ENCODE measurements around the gene XPNPEP2.

Gene XPNPEP2

DNA sequence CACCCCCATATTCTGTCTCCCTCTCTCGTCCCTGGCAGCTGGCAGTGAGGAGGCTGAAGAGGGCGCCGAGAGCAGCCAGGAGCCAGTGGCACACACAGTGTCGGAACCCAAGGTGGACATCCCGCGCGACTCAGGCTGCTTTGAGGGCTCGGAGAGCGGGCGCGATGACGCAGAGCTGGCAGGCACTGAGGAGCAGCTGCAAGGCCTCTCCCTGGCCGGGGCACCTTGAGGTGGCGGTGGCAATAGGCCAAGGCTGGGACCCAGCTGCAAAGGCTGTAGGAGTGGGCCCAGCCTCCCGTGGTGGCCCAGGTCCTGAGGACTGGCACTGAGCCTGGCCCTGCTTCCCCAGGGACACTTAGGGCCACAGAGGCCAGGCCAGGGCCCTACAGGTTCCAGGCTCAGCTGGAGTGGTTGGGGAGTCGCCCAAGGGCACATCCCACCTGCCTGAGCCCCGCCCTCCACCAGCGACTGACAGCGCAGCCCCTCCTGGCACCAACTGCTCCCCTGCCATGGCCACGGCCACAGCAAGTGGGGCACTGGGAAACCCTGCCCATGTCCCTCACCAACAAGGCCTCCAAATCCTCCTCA lies 54.9 kb downstream of the XPNPEP2 start:
- DNase-seq: no peak
- H3K9me3 ChIP-seq: no peaks in the 10 kb centered on the region
- no peaks in the 10 kb centered on the region for H3K36me3 ChIP-seq
- H3K27ac ChIP-seq: no peak overlapping the region
- intact Hi-C loops (cut with DNase I; ENCODE audit: low total_unique reads): no loop called here
- H3K4me1 ChIP-seq: no peaks in the 10 kb centered on the region
- H3K27me3 ChIP-seq: no peaks in the 10 kb centered on the region
- TF ChIP-seq CTCF (IDR thresholded peaks at IDR 0.05): no peak
- H3K4me3 ChIP-seq: no peak overlapping the region

GRCh38 chrX:129795584-129795983 lies 56.8 kb downstream of the XPNPEP2 start:
- no peak for TF ChIP-seq CTCF (IDR thresholded peaks at IDR 0.05)
- Histone ChIP-seq H3K36me3 (no peaks in the 10 kb centered on the region), H3K4me1 (no peaks in the 10 kb centered on the region), H3K27ac (no peak overlapping the region), H3K9me3 (no peaks in the 10 kb centered on the region), H3K4me3 (no peak overlapping the region), H3K27me3 (no peaks in the 10 kb centered on the region)
- no peak for DNase-seq
- intact Hi-C loops (cut with DNase I; ENCODE audit: low total_unique reads): no loop called here

DNA sequence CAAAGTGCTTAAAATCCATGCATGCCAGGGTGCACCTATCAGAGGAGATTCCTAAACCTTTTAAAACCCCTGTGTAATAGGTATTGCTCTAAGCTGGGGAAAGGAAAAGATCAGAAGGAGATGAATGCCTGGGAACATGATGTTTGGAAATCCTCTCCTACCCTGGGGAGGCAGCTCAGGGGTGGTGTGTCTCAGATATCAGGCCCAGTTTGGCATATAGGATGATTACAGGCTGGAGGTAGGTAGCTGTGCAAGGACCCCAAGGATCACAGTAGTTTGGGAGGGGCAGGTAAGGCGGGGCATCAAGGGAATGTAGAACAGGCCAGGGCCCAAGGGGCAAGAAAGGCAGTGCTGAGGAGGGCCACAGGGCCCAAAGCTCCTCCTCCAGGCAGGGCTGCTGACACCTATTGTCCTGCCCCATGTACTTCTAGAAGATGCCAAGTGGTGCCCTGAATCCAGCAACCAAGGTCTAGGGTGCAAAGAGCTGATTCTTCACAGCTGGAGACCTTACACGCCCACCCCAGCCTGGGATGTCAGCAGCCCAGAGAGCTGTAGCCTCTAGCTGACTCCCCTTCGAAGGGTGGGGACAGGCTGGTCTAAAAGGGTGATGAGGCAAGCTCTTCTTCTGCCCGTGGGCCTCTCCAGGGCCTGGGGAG lies 58.6 kb downstream of the XPNPEP2 start:
- no peaks in the 10 kb centered on the region for H3K4me1 ChIP-seq
- no peak overlapping the region for H3K27ac ChIP-seq
- no peak for TF ChIP-seq CTCF (IDR thresholded peaks at IDR 0.05)
- no peak overlapping the region for H3K4me3 ChIP-seq
- no peaks in the 10 kb centered on the region for H3K9me3 ChIP-seq
- intact Hi-C loops (cut with DNase I; ENCODE audit: low total_unique reads): no loop called here
- no peak for DNase-seq
- H3K27me3 ChIP-seq: no peaks in the 10 kb centered on the region
- no peaks in the 10 kb centered on the region for H3K36me3 ChIP-seq

GRCh38 chrX:129798456-129798855 lies 59.7 kb downstream of the XPNPEP2 start:
- Histone ChIP-seq H3K4me3 (no peak overlapping the region), H3K4me1 (no peaks in the 10 kb centered on the region), H3K9me3 (no peaks in the 10 kb centered on the region), H3K27ac (no peak overlapping the region), H3K27me3 (no peaks in the 10 kb centered on the region), H3K36me3 (no peaks in the 10 kb centered on the region)
- no peak for TF ChIP-seq CTCF (IDR thresholded peaks at IDR 0.05)
- DNase-seq: no peak
- intact Hi-C loops (cut with DNase I; ENCODE audit: low total_unique reads): no loop called here

DNA sequence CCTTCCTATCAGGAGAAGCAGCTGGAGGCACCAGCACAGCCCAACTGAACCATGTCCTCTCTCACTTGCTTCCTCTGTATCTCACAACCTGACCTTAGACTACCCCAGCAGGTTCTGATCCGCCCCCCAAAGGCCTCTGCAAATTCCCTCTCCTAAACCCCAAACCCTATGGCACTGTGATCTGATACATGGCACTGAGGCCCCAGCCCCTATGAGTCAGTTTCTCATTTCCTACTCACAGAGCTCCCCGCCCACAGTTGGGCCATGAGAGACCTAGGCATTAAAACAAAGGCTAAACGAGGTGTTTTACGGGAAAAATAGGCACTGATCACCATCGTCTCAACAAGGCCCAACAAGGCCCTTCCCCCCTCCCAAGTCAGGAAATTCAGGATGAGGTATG lies 60.1 kb downstream of the XPNPEP2 start:
- DNase-seq: no peak
- Histone ChIP-seq H3K4me1 (no peaks in the 10 kb centered on the region), H3K4me3 (no peak overlapping the region), H3K27me3 (no peaks in the 10 kb centered on the region), H3K36me3 (no peaks in the 10 kb centered on the region), H3K9me3 (no peaks in the 10 kb centered on the region), H3K27ac (no peak overlapping the region)
- no peak for TF ChIP-seq CTCF (IDR thresholded peaks at IDR 0.05)
- intact Hi-C loops (cut with DNase I; ENCODE audit: low total_unique reads): no loop called here

All from tibial artery (tissue), 4 donors.